WI38 (cell line): ENCODE measurements around the gene PLEKHG3.

Experiments
- H3K4me3 ChIP-seq: 2 replicates; pipeline ENCODE4 v1.5.1; 2011; ENCODE audit warnings: low read depth, mild to moderate bottlenecking, control low read depth, low read length
- CTCF ChIP-seq: IDR thresholded peaks from 2 replicates; pipeline ENCODE4 v1.5.1; 2012; ENCODE audit warnings: low read depth, mild to moderate bottlenecking, control low read depth, low read length

The PLEKHG3 gene

GRCh38 chr14:64715628-64716412 lies 11.6 kb downstream of the PLEKHG3 start:
- TF ChIP-seq CTCF, result no peak
- no peak overlapping the region for H3K4me3 ChIP-seq

- no peak for TF ChIP-seq CTCF
- H3K4me3 ChIP-seq, result no peak overlapping the region
Observed at GRCh38 chr14:64717870-64718269, 13.6 kb downstream of the PLEKHG3 start.

GRCh38 chr14:64718762-64719161 lies 14.5 kb downstream of the PLEKHG3 start:
- no peak overlapping the region for H3K4me3 ChIP-seq
- TF ChIP-seq CTCF, result no peak

DNA sequence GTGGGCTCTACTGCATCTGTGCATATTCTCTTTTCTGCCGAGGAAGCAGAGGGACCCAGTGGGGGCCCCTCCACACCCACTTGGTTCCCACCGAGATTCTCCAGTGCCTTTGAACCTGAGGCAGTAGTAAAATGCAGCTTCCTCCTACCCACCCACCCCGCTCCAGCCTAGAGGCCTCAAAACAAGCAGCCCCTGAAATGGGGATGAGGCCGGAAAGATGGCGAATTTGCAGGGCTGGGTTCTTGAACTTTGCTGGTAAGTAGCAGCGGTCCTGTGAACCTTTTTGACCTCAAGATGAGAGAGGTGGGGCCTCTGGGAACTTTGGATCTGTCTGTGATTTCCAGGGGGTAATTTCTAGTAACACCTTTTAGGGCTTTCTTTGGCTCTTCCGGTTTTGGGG lies 15.4 kb downstream of the PLEKHG3 start:
- no peak overlapping the region for H3K4me3 ChIP-seq
- no peak for TF ChIP-seq CTCF

- TF ChIP-seq CTCF, result no peak
- H3K4me3 ChIP-seq, result no peak overlapping the region
Observed at GRCh38 chr14:64720131-64720576, 15.9 kb downstream of the PLEKHG3 start.

DNA sequence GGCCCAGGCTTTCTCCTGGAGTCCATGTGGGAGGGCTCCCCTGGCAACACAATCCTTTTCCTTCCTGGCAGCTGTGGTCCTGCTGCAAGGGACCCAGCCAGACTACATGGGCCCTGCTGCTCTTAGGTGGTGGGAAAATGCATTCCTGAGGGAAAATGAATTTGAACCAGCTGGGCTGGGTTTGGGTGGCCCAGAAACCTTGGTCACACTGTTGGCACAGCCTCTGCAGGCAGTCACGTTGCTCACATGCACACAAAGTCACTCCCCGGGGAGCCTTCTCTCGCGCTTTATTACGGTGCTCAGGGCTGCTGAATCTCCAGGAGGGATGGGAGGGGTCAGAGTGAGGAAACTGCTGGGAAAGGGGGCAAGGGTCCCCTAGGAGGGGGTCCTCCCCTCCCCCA lies 17.2 kb downstream of the PLEKHG3 start:
- TF ChIP-seq CTCF, result no peak
- H3K4me3 ChIP-seq, result no peak overlapping the region

DNA sequence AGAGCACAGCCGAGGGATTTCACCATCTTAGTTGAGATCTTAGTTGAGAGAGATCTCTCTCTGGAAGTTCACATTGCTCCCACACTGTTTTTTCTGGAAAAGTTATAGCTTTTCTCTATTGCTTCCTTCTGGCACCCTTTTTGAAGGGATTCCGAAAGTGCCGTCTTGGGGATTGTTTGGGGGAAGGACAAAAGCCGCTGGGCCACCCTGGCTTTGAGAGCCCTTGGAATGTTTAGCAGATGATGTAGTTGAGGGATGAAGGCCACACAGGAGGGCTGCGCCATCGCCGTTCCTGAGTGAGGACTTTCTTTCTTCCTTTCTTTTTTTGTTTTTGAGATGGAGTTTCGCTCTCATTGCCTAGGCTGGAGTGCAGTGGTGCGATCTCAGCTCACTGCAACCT lies 17.7 kb downstream of the PLEKHG3 start:
- TF ChIP-seq CTCF, result no peak
- H3K4me3 ChIP-seq, result no peak overlapping the region
